Breast epithelium (tissue), 4 donors: ENCODE data around the gene SPATA2L. TPM values are rescaled to one million over a fixed set of nuclear protein-coding genes. Genes with fewer than 3 reads are reported as not detected.

ENCODE experiments used
- DNase-seq, 2 donors: peaks; one replicate each; pipeline ENCODE4 v3.0.0-alpha.2; 2019; ENCODE audit warnings: low spot score in 2 of 2
- H3K27ac ChIP-seq, 2 donors: fragments of 200-600 bp; sonication (generic) in 1 of 2; one replicate each; pipeline ENCODE4 v1.5.1; 2016 to 2019; ENCODE audit warnings: mild to moderate bottlenecking in 1 of 2
- H3K27me3 ChIP-seq, 2 donors: fragments of 200-600 bp; sonication (generic) in 1 of 2; one replicate each; pipeline versions ENCODE4 v1.5.1 to v1.6.0; 2017 to 2019; ENCODE audit warnings: control low read depth in 1 of 2, mild to moderate bottlenecking in 1 of 2
- H3K36me3 ChIP-seq: fragments of 200-600 bp; one replicate; pipeline ENCODE4 v1.5.1; 2019
- H3K4me1 ChIP-seq, 2 donors: fragments of 200-600 bp; sonication (generic); one replicate each; pipeline ENCODE4 v1.5.1; 2016 to 2019; ENCODE audit warnings: control low read depth in 1 of 2
- H3K4me3 ChIP-seq, 3 donors: fragments of 200-600 bp; sonication (generic); 1 replicate in 2 of 3; 2 replicates in 1 of 3; pipeline ENCODE4 v1.5.1; 2016 to 2019; ENCODE audit warnings: mild to moderate bottlenecking in 3 of 3, moderate library complexity in 2 of 3
- H3K9me3 ChIP-seq, 2 donors: fragments of 200-600 bp; sonication (generic) in 1 of 2; one replicate each; pipeline ENCODE4 v1.5.1; 2016 to 2019; ENCODE audit warnings: control low read depth in 1 of 2
- POLR2A ChIP-seq: fragments of 450-650 bp; IDR thresholded peaks from one replicate; pipeline ENCODE4 v1.6.1; 2016; ENCODE audit warnings: antibody characterized with exemption, mild to moderate bottlenecking, moderate library complexity
- POLR2AphosphoS5 ChIP-seq, 3 donors: sonication (generic); formaldehyde crosslinking; IDR thresholded peaks; one replicate each; pipeline ENCODE4 v1.6.1; 2017; ENCODE audit warnings: antibody characterized with exemption in 3 of 3
- intact Hi-C: fragments of 100-400 bp; cut with DNase I; formaldehyde crosslinking; loops from one replicate; pipeline ENCODE4 v1.15.1; 2023; ENCODE audit warnings: low total_unique reads
- total RNA-seq, 3 donors: library from RNA; depleted of rRNA; stranded (reverse); fragments of >200 nt; gene quantifications; one replicate each; pipeline ENCODE4 v1.1.0, GENCODE V29; 2016
- TF ChIP-seq, protein P1 (sequence below), 3 donors: fragments of 450-650 bp; IDR thresholded peaks; one replicate each; pipeline ENCODE4 v1.5.1; 2016 to 2017; ENCODE audit warnings: antibody characterized with exemption in 3 of 3, mild to moderate bottlenecking in 3 of 3, moderate library complexity in 3 of 3

SPATA2L gene
- total RNA-seq, 3 donors from 2014 or later, result 9.0 to 15.1 (median 14.3) TPM

- TF ChIP-seq POLR2AphosphoS5 (IDR thresholded peaks at IDR 0.05), result no peak
- no peak for TF ChIP-seq POLR2A
- TF ChIP-seq, protein P1, sequence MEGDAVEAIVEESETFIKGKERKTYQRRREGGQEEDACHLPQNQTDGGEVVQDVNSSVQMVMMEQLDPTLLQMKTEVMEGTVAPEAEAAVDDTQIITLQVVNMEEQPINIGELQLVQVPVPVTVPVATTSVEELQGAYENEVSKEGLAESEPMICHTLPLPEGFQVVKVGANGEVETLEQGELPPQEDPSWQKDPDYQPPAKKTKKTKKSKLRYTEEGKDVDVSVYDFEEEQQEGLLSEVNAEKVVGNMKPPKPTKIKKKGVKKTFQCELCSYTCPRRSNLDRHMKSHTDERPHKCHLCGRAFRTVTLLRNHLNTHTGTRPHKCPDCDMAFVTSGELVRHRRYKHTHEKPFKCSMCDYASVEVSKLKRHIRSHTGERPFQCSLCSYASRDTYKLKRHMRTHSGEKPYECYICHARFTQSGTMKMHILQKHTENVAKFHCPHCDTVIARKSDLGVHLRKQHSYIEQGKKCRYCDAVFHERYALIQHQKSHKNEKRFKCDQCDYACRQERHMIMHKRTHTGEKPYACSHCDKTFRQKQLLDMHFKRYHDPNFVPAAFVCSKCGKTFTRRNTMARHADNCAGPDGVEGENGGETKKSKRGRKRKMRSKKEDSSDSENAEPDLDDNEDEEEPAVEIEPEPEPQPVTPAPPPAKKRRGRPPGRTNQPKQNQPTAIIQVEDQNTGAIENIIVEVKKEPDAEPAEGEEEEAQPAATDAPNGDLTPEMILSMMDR (IDR thresholded peaks at IDR 0.05), result no peak
- Histone ChIP-seq H3K27ac (no peak overlapping the region), H3K4me3 (no peak overlapping the region), H3K36me3 (no peaks in the 10 kb centered on the region), H3K27me3 (no peaks in the 10 kb centered on the region), H3K9me3 (no peaks in the 10 kb centered on the region), H3K4me1 (peaks cover 0 to 9% of the 10 kb centered on the region in 2 donors)
- intact Hi-C loops, result no loop called here
- no peak for DNase-seq
These were observed 15.0 kb upstream of the SPATA2L start for GRCh38 chr16:89716493-89716892.

GRCh38 chr16:89712274-89712781 lies 10.8 kb upstream of the SPATA2L start:
- peak overlapping the region in 2 of 3 donors; percentile 55 to 66 for H3K4me3 ChIP-seq
- H3K27ac ChIP-seq, result no peak overlapping the region
- H3K36me3 ChIP-seq, result no peaks in the 10 kb centered on the region

GRCh38 chr16:89711601-89712273 lies 10.2 kb upstream of the SPATA2L start:
- no peak for DNase-seq
- Histone ChIP-seq H3K9me3 (no peaks in the 10 kb centered on the region), H3K36me3 (no peaks in the 10 kb centered on the region), H3K4me3 (peak overlapping the region in 2 of 3 donors; percentile 55 to 66), H3K27me3 (no peaks in the 10 kb centered on the region), H3K27ac (peak overlapping the region in 1 of 2 donors; percentile 71), H3K4me1 (peaks cover 0 to 9% of the 10 kb centered on the region in 2 donors)
- intact Hi-C loops, result no loop called here
- TF ChIP-seq, protein P1 (IDR thresholded peaks at IDR 0.05), result no peak

More at GRCh38 chr16:89712274-89712781, 10.8 kb upstream of the SPATA2L start:
- Histone ChIP-seq H3K27me3 (no peaks in the 10 kb centered on the region), H3K4me1 (peaks cover 0 to 9% of the 10 kb centered on the region in 2 donors), H3K9me3 (no peaks in the 10 kb centered on the region)
- no peak for TF ChIP-seq POLR2AphosphoS5 (IDR thresholded peaks at IDR 0.05)
- TF ChIP-seq POLR2A, result no peak
- TF ChIP-seq, protein P1 (IDR thresholded peaks at IDR 0.05), result no peak
- intact Hi-C loops, result no loop called here
- DNase-seq, result no peak

GRCh38 chr16:89710709-89711564 lies 9.4 kb upstream of the SPATA2L start:
- intact Hi-C loops, result no loop called here
- Histone ChIP-seq H3K27me3 (no peaks in the 10 kb centered on the region), H3K4me1 (peaks cover 0 to 9% of the 10 kb centered on the region in 2 donors), H3K36me3 (no peaks in the 10 kb centered on the region), H3K9me3 (no peaks in the 10 kb centered on the region), H3K4me3 (peak overlapping the region in 1 of 3 donors; percentile 66), H3K27ac (peak overlapping the region in 1 of 2 donors; percentile 71)
- no peak for TF ChIP-seq POLR2AphosphoS5 (IDR thresholded peaks at IDR 0.05)
- no peak for TF ChIP-seq POLR2A
- TF ChIP-seq, protein P1 (IDR thresholded peaks at IDR 0.05), result no peak
- DNase-seq, result no peak
